NCI-H345 treated with DMSO at 0.1 percent for 48 hours (cell line): ENCODE data around the gene KCNJ15.
"Not testable (repeated sequence)": the region's sequence is repeated elsewhere in the genome, so short reads cannot be mapped to it uniquely, and the experiment has no call there.

Experiments used
- DNase-seq: peaks from one replicate; lab custom pipeline; 2025; ENCODE audit not compliant: unreplicated experiment; lab: John Stamatoyannopoulos, UW

The KCNJ15 gene

DNA sequence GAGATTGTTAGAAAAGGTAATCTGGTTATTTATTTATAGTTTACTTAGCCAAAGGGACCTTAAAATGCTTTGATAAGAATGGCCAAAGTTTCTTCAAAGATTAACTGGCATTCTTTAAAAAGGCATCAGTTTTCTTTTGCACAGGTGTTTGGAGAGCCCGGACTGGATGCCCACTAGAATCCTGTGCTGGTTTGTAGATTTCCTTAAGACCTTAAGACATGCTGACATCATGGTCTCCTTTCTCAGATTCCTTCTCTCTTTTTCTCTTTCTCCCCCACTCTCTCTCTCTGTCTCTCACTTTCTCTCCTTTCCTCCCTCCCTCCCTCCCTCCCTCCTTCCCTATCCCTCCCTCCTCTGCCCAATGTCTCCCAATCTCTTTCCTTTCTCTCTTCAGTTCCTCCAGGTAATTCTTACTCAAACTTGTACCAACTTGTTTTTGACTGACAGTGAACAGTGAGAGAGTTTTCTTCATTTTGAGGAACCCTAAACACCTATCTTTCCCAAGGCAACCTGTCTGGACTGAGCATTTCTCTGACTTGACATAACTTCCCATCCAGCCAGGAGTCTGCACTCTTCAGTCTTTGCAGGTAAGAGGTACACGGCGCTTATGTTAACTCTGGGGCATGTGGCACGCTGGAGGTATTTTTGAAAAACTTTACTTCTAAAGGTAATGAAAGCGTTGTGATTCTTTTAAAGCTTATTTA, at the start of gene KCNJ15:
Gene KCNJ15, plus strand, starts transcription at position 393 of the 704 bp plus-strand sequence. CDS start 42,271 bp downstream, outside the sequence.
- DNase-seq, result no peak

DNA sequence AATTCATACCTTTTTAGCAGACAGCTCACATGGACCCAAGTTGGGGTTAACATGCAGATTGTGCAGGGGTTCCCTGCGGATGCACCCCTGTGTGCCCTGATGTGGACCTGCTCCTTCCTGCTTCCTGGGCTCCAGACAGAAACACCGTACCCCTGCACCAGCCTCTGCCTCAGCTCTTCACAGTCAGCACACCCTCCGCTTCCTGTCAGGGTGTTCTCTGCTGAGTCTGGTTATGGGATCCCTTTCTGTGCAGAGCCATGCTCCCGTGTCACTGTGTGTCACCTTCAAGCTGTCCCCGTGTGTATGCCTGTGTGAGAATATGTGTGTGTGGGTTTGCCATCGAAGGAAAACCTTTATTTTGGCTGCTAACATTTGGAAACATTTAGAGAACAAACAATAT, 48.7 kb upstream of the KCNJ15 start:
- DNase-seq, result no peak

DNA sequence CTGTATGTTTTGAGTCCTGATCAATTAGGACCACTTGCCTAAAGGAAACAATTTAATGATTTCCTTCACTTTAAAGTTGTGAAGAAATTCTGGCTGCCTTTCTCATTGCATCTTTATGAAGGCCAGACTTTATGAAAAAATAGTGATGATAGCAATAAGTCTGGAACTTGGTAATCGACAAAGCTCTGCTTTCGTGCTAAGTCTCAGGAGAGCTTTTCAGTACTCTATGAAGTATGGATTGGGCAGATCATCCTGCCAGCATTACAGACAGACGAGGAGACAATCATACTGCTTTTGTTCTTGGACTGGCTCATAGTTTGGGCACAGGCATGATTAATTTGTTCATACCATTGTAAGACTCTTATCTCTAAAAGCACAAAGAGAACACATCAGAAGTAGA, 45.5 kb upstream of the KCNJ15 start:
- no peak for DNase-seq

DNA sequence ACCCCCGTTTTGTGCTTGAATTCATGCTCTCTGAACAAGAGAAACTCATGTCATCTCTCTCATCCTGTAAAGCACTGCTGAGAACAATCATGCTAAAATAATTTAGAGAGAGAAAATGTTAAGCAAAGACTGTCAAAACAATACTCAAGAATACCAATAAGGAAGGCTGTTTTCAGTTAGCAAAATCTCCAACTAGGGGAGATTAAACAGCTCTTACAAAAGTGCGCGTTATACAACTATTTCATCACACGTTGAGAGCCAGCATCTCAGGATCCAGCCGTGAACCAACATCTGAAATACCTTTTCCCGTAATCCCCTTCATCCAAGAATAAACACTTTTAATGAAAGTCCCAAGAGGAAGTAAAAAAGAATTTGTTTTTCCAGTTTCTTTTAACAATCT, 44.1 kb upstream of the KCNJ15 start:
- no peak for DNase-seq

DNA sequence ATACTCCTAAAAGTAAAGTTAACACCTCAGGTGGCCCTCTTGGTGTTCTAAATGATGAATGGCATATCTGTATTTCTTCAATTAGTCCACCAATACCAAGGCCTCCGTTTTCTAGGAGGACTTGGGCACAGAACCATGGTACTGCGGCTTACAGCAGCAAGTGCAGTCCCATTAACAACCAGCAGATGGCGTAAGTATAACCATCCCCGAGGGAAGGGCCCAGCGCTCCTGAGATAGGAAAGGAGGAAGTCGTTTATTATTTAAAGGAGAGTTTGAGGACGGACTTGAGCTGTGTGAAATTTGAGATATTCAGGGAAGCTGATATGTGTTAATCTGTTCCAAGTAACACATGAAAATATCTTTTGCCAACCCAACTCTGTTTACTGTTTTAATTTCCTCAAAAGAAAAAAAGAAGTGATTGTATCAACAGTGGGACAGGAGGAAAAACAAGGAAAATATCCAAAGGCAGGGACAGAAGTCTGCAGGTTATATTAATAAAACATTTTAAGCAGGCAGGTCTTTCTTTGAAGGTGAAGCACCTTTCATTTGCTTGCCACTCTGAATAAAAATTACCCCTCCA, 37.7 kb upstream of the KCNJ15 start:
- DNase-seq, result peak; percentile 6

DNA sequence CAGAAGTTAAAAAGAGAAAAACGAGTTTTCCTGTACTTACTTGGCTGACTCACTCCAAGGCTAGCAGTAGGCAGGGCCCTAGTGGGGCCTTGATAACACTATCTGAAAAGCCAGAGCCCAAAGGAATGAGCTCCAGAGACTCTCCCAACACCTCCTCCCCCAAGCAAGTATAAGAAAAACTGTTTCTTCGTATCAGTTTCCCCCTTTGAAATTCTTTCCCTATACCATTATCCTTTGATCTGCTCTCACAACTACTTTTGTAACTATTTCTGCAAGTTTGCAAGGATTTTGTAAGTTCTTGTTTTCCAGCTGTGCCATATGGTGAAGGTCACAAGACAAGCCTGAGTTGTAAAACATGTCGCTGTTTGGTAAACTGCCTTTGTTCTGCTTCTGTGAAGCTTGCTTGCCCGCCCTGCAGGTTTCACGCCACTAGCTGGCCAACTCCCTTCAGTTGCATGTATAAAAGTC, 36.5 kb upstream of the KCNJ15 start:
- no peak for DNase-seq

DNA sequence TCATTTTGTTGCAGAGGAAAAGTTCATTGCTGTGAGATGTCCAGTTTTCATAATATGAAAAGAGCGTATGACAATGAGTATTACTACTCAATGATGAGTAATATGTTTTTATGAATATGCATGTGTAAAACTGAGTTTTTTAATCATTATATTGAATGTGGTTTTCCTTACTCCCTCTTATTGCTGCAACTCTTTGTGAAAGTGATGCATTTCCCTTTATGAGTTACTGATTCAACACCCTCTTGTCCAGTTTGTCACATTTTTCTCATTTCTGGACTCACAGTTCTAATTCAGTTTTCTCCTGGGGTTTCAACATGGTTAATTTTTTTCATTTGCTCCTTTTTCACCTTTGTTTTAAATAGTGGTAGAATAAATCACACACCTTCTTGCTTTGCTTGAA, 35.2 kb upstream of the KCNJ15 start:
- DNase-seq, result no peak

DNA sequence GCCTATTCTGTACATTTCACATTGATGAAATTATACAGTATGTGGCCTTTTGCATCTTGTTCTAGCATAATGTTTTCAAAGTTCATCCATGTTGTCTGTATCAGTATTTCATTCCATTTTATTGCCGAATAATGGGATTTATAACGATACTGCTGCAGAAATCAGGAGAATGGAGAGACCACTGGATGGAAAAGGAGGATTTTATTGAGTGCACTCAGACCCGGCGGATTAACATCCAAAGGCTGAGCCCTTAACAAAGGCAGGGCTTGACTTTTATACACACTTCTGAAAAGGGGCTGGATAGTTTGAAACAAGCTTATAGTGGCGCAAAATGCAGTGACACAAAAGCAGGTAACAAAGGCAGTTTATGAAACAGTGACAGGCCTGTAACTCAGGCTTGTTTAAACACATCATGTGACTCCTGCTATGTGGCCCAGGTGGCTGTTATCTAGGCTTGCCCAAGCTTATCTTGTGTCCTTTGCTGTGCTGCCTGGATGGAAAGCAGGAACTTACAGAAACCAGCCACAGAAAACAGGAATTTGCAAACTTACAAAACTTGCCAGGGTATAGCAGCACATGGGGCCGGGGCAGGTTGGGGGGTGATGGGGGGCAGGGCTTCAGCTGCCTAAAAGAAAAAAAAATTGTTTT, 32.8 kb upstream of the KCNJ15 start:
- DNase-seq, result no peak

DNA sequence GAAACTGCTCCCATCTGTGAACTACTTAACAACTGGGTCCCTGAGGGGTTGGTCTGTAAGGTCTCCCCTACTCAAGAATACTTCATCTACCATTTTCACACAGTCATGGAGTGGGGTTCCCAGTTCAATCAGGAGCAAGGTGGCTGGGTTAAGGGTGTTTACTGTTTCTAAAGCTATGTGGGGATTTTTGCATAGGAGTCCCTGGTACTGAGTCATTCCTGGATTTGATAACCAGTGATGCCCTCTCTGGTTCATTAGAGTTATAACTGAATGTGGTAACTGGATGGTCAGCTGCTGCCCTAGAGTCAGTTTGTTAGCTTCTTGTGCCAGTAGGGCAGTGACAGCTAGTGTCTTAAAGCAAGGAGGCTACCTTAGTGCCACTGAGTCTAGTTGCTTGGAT, 29.4 kb upstream of the KCNJ15 start:
- DNase-seq, result no peak

DNA sequence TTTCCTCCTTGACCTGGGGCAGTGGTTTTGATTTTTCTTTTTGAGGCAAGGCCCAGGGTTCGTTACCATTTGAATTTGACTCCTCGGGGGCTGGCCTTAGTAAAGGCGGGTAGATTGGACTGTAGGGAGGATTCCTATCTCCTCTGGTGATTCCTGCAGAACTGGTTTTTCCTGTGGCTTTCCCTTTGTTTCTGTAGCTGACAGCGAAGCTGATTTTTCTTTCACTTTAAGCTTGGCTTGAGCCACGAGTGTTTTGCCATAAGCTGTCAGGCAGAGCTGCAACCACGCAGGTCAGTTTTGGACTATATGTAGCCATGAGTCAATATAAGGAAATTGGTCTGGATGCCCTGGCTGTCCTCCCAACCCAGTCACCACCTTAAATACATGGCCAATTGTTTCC, 28.7 kb upstream of the KCNJ15 start:
- no peak for DNase-seq

DNA sequence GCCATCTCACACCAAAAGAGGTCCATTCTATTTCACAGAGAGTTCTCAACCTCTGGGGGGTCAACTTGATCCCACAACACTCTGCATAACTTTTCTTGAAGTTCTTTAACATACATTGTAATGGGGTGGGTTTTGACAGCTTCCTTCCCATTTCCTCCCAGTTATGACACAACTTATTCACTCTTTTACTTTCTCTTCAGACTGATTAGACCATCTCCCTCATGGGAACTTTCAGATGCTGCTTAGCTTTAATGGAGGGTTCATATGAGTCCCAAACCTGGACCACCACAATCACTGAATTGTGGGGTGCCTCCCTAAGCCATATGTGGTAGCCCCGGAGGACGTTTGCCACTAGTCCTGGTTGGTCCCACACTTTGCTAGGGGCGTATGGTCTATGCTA, 28.3 kb upstream of the KCNJ15 start:
- no peak for DNase-seq

DNA sequence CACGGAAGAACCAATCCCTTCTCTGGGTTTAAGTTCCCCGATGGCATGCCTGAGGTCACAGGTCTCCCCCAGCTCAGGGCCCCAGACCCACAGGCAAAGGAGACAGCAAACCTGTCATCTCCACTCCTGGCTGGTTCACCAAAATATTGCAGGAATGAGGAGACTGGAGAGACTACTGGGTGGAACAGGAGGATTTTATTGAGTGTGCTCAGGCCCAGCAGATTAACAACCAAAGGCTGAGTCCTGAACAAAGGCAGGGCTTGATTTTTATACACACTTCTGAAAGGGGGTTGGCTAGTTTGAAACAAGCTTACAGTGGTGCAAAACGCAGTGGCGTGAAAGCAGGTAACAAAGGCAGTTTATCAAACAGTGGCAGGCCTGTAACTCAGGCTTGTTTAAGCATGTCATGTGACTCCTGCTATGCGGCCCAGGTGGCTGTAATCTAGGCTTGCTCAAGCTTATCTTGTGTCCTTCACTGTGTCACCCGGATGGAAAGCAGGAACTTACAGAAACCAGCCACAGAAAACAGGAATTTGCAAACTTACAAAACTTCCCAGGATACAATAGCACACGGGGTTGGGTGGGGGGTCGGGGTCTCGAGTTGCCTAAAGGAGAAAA, 27.4 kb upstream of the KCNJ15 start:
- DNase-seq, result no peak

DNA sequence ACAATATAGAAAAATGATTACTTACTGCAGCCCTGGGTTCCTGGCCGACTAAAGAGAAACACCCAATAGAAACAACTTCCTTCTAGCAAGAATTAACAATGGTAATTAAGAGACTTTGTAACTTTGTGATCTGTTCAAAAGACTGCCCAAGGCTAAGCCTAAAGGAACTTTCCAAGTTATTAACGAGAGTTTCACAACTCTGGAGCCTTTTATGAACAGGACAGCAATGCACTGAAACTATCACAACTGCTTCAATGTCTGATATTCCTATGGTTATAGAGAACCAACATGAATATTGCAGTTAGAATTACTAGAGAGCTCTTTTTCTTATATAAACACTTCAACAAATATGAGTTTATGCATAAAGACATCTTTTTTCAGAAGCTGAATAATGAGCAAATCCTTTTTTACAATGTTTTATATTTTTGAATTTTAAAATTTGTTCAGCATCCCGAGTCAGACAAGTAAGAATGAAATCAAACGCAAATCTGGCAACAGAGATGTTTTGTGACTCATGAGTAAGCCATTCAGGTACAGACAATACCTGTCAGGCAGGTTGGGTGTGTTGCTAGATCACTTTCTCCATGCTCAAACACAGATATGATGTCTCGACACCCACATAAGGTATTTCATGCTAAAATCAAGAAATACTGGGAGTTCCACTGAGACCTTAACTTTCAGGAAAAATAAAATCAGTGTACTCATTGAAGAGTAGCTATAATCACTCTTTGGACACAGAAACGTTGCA, 22.2 kb upstream of the KCNJ15 start:
- no peak for DNase-seq

DNA sequence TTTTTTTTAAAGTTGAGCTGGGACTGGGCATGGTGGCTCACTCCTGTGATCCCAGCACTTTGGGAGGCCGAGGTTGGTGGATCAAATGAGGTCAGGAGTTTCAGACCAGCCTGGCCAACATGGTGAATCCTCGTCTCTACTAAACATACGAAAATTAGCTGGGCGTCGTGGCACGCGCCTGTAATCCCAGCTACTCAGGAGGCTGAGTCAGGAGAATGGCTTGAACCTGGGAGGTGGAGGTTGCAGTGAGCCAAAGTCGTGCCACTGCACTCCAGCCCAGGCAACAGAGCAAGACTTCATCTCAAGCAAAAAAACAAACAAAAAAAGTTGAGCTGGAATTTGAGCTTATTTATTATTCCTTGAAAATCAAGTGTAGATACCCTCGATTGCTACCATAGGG, 21.5 kb upstream of the KCNJ15 start:
- DNase-seq, result not testable (repeated sequence)

DNA sequence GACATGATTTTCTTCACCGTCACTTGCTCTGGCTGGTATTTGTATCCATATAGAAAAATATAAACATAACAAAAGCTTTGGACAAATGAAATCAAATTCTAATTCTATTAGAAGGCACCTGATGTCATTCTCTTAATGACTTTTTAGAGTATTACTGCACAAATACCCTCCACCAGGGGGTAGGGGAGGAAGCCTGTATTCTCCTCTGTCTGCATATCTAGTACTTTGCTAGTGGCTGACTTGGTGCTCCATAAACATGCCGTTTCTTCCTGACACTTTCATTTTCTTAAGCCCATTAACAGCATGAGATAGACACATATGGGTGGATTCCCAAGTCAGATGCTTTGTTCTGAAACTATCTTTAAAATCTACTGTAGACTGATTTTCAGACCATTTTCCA, 20.6 kb upstream of the KCNJ15 start:
- DNase-seq, result no peak

DNA sequence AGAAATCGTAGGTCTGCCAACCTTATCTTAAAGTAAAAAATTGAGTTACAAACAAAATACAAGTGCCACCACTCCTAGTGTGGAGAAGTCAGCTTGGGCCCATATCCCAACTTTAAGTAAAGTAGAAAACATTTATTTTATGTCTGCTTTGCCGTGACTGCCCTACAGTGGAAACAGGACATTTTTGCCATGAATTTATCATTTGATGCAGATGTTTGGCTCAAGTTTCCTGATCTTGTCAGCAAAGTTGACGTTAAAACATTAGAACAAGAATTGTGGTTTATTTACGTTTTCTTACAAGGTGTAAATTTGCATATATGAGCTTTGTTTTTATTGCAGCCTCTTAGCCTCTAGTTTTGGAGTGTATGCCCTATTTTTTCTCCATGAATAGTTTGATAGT, 17.1 kb upstream of the KCNJ15 start:
- DNase-seq, result no peak

DNA sequence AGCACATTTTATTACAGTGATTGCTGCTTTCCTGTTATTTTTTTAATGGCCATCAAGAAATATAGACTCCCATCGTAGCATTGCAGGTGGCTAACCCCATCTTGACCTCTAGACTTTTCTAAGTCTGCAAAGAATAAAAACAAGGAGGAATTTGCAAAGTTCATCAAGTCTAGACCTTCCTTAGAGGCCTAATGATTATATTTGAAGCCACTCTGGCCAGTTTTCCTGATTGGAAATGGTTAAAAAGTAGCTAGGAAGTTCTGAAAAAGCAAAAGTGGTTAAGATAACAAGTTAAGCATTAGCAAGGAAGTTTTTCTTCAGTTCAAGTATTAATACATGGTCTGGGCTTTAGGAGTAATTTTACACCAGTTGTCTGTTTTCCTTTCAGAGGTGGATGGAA, 16.7 kb upstream of the KCNJ15 start:
- DNase-seq, result no peak

DNA sequence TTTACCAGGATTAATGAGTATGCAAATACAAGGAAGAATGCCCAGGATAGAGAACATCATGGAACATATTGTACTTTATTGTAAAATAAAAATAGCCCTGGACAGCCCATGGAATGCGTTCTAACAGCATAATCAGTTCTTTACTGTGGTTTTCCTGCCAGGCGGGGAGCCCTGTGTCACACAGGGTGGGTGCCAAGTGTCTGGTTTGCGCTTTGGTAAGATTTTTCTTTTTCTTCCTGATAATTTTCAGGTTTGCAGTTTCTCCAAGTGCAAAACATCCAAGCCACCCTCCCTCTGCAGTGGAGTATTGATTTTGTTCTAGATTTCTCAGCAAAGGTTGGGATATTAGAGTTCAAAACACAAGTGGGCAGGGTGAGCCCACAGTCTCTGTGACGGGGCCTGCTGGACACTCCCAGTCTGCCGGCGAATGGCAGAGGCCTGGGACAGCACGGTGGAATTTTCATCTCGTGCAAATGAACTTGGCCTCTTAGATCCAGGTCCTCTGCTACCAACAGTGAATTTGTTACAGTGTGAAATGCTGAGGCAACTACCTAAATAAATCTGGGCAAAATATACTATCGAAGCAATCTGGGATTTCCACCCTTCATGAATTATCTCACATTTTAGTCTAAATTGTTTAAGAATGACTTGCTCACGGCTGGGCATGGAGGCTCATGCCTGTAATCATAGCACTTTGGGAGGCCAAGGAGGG, 15.6 kb upstream of the KCNJ15 start:
- DNase-seq, result no peak

DNA sequence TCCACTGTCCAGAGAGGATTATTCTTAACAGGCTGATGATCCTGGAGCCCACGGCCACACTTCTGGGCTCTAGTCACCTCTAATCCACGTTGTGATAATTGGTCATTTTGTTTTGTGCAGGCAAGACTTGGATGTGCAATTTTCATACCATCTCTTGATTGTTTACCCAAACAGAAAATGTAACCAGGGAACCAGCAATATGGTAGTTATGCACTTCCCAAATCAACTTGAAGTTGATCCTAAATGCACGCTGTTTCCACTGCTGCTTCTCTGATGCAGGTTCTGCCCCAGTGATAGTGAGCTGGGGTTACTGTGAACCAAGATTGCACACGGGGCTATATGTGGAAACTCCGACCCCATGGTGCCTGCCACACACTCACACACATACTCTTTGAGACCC, 14.7 kb upstream of the KCNJ15 start:
- no peak for DNase-seq

DNA sequence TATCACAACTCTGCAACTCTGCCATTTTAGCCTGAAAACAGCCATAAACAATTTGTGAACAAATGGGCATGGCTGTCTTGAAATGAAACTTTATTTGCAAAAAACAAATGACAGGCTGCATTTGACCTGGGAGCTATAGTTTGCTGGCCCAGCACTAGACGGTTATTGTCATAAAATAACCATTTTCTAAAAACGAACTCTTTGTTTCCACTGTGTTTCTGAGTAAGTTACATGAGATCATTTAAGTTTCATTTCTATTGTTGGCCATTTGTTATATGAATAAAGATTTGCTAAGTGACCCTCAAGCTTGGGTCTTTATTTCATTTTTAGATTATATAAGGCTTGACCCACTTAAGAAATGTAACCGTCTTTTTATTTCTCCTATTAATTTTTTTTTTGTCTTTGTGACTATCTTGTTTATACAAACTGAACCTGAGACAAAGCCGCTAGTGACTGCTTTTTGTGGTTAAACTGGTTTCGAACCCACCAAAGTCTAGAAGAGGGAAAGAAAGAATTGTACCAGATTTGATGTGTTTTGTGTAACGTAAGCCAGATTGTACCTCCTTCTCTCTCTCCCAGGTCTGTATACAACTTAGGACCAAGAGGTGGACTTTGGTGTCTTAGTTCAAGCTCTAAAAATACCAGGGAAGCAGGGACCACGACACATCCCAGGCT, 12.9 kb upstream of the KCNJ15 start:
- DNase-seq, result no peak
